K562 (cell line): ENCODE measurements around the gene ANKS1B.

ENCODE experiments used
- CBX3 ChIP-seq, 2 experiments: IDR thresholded peaks; 1 replicate in 1 of 2; 2 replicates in 1 of 2; pipeline ENCODE4 v1.6.1; 2012; ENCODE audit warnings: inconsistent platforms in 2 of 2, low read length in 2 of 2, borderline replicate concordance in 1 of 2, control low read depth in 1 of 2
- HNRNPH1 ChIP-seq: fragments of 200-400 bp; formaldehyde crosslinking; optimal IDR thresholded peaks from 2 replicates; pipeline ENCODE3; 2017; ENCODE audit warnings: low read depth, mild to moderate bottlenecking, low read length, moderate library complexity
- POLR2AphosphoS5 ChIP-seq: IDR thresholded peaks from 2 replicates; pipeline ENCODE4 v1.6.1; 2011; ENCODE audit warnings: mild to moderate bottlenecking, low read depth, low read length, moderate library complexity; ENCODE audit not compliant: control insufficient read depth, insufficient read depth
- RAD21 ChIP-seq, 2 experiments: fragments of 250-450 bp in 1 of 2; fragments of 450-650 bp in 1 of 2; sonication (Bioruptor Pico) in 1 of 2; formaldehyde crosslinking in 1 of 2; IDR thresholded peaks in 1 of 2; conservative IDR thresholded peaks in 1 of 2; 2 replicates each; pipeline versions ENCODE4 v1.4.0 to v1.8.0; 2020 to 2022; ENCODE audit warnings: mild to moderate bottlenecking in 2 of 2, moderate library complexity in 1 of 2
- ZNF224 ChIP-seq: sonication (generic); formaldehyde crosslinking; IDR thresholded peaks from 2 replicates; pipeline ENCODE4 v1.8.0; 2022; ENCODE audit warnings: mild to moderate bottlenecking, missing genetic modification reagents
- TF ChIP-seq, protein P1 (sequence below): sonication (generic); formaldehyde crosslinking; IDR thresholded peaks from 2 replicates; pipeline ENCODE4 v1.5.0; 2020; ENCODE audit warnings: missing genetic modification reagents
- TF ChIP-seq, protein P2 (sequence below): fragments of 250-450 bp; sonication (Bioruptor Pico); IDR thresholded peaks from 2 replicates; pipeline ENCODE4 v1.8.0; 2021; ENCODE audit warnings: mild to moderate bottlenecking, moderate library complexity

DNA sequence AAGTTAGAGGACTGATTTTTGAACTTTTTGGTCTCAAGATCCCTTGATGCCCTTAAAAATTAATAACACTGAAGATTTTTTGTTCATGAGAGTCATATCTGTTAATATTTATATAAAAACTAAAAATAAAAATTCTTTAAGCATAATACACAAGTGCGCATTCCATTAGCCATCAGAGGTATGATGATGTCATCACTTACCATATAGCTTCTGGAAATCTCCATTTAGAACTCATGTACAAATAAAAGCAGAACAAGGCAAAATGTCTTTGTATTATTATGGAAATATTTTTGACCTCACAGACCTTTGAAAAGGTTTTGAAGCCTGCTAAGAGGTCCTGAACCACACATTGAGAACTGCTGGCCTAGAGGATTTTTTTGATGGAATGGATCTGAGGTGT is 551.6 kb downstream of the ANKS1B start:
- TF ChIP-seq POLR2AphosphoS5 (no peak), CBX3 (IDR thresholded peaks at IDR 0.05; ENCODE audit: borderline replicate concordance in 1 of 2, low read length in 2 of 2) (no peak), HNRNPH1 (no peak), ZNF224 (CRISPR knock-in tag) (no peak), RAD21 (CRISPR knock-in tag; conservative IDR thresholded peaks at IDR 0.05 in 1 of 2, IDR thresholded peaks at IDR 0.05 in 1 of 2) (no peak)
- TF ChIP-seq, protein P1, sequence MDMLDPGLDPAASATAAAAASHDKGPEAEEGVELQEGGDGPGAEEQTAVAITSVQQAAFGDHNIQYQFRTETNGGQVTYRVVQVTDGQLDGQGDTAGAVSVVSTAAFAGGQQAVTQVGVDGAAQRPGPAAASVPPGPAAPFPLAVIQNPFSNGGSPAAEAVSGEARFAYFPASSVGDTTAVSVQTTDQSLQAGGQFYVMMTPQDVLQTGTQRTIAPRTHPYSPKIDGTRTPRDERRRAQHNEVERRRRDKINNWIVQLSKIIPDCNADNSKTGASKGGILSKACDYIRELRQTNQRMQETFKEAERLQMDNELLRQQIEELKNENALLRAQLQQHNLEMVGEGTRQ (CRISPR knock-in tag) = no peak
- TF ChIP-seq, protein P2, sequence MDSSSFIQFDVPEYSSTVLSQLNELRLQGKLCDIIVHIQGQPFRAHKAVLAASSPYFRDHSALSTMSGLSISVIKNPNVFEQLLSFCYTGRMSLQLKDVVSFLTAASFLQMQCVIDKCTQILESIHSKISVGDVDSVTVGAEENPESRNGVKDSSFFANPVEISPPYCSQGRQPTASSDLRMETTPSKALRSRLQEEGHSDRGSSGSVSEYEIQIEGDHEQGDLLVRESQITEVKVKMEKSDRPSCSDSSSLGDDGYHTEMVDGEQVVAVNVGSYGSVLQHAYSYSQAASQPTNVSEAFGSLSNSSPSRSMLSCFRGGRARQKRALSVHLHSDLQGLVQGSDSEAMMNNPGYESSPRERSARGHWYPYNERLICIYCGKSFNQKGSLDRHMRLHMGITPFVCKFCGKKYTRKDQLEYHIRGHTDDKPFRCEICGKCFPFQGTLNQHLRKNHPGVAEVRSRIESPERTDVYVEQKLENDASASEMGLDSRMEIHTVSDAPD (CRISPR knock-in tag) = no peak
